Mesendoderm (in vitro differentiated cells): ENCODE measurements around the gene FOXP1.
A peak's percentile ranks its signal among the peaks of the same experiment; 100 is the strongest.

Experiments used
- DNase-seq: peaks from one replicate; pipeline ENCODE4 v3.0.0; 2013
- H2AK5ac ChIP-seq: 2 replicates; pipeline ENCODE4 v1.6.1; 2013; ENCODE audit warnings: low read length, inconsistent platforms
- H2BK120ac ChIP-seq: 2 replicates; pipeline ENCODE4 v1.6.1; 2013; ENCODE audit warnings: low read depth, mild to moderate bottlenecking, low read length, moderate library complexity, mixed read lengths
- H2BK15ac ChIP-seq: replicated peaks from 2 replicates; pipeline ENCODE4 v1.6.1; 2013; ENCODE audit warnings: low read depth, mild to moderate bottlenecking, moderate library complexity
- H2BK5ac ChIP-seq: 2 replicates; pipeline ENCODE4 v1.6.1; 2013; ENCODE audit warnings: low read length, inconsistent platforms
- H3K18ac ChIP-seq: 2 replicates; pipeline ENCODE4 v1.6.1; 2013; ENCODE audit warnings: mild to moderate bottlenecking, low read length, mixed read lengths
- H3K23ac ChIP-seq: one replicate; pipeline ENCODE4 v1.6.1; 2013; ENCODE audit warnings: low read length
- H3K27ac ChIP-seq: 2 replicates; pipeline ENCODE4 v1.5.1; 2013; ENCODE audit warnings: low read depth, mild to moderate bottlenecking, inconsistent platforms, low read length, moderate library complexity
- H3K27me3 ChIP-seq: 2 replicates; pipeline ENCODE4 v1.6.1; 2013; ENCODE audit warnings: low read length, control low read depth, mild to moderate bottlenecking, inconsistent platforms; ENCODE audit not compliant: insufficient read depth, poor library complexity
- H3K36me3 ChIP-seq: 2 replicates; pipeline ENCODE4 v1.6.1; 2013; ENCODE audit warnings: low read length, inconsistent platforms; ENCODE audit not compliant: control insufficient read depth, insufficient read depth
- H3K4ac ChIP-seq: one replicate; pipeline ENCODE4 v1.6.1; 2013; ENCODE audit warnings: low read depth, mild to moderate bottlenecking, low read length, moderate library complexity
- H3K4me1 ChIP-seq: 2 replicates; pipeline ENCODE4 v1.6.1; 2013; ENCODE audit warnings: low read depth, low read length, inconsistent platforms; ENCODE audit not compliant: control insufficient read depth
- H3K4me2 ChIP-seq: 2 replicates; pipeline ENCODE4 v1.6.1; 2013; ENCODE audit warnings: low read length
- H3K4me3 ChIP-seq: 2 replicates; pipeline ENCODE4 v1.5.1; 2013; ENCODE audit warnings: mild to moderate bottlenecking, low read length
- H3K56ac ChIP-seq: one replicate; pipeline ENCODE4 v1.6.1; 2013; ENCODE audit warnings: low read length
- H3K79me1 ChIP-seq: 2 replicates; pipeline ENCODE4 v1.6.1; 2013; ENCODE audit warnings: low read length, inconsistent platforms
- H3K79me2 ChIP-seq: 2 replicates; pipeline ENCODE4 v1.6.1; 2013; ENCODE audit warnings: mild to moderate bottlenecking, low read length; ENCODE audit not compliant: control insufficient read depth, insufficient read depth
- H3K9ac ChIP-seq: 2 replicates; pipeline ENCODE4 v1.6.1; 2013; ENCODE audit warnings: low read length, inconsistent platforms
- H4K5ac ChIP-seq: one replicate; pipeline ENCODE4 v1.6.1; 2013; ENCODE audit warnings: low read length
- H4K8ac ChIP-seq: one replicate; pipeline ENCODE4 v1.6.1; 2013; ENCODE audit warnings: low read depth, mild to moderate bottlenecking, control low read depth, low read length, moderate library complexity
- WGBS: extraction: QIAGEN DNeasy Blood & Tissue Kit; methylation state at CpG from one replicate; pipeline ENCODE4 v1.1.7; 2013; ENCODE audit warnings: low lambda C conversion rate, missing lambda C conversion rate; ENCODE audit not compliant: insufficient coverage; ENCODE audit errors: extremely low coverage; 5-methylcytosine and 5-hydroxymethylcytosine counted together

FOXP1 gene

DNA sequence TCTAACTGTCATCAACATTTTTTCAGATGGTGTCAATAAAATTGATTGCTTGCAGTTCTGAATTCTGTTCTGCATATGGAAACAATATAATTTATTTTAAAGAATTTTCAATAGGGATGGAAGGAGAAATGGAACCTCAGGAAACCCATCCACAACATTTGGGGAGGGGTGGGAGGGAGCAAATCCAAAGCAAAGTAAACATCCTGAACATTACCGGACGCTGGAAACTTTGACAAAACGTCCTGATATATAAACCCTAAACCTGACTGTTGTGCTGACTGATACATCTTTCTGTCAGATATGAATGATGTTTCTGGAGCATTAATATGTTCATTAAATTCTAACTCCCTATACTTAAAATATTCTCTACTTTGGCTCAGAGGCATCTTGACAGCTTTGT, 479.0 kb downstream of the FOXP1 start:
- Histone ChIP-seq H3K79me1 (no peaks in the 10 kb centered on the region), H3K27me3 (no peaks in the 10 kb centered on the region), H3K4me2 (no peak overlapping the region), H3K4me3 (no peak overlapping the region), H2AK5ac (no peak overlapping the region), H2BK5ac (no peak overlapping the region), H2BK120ac (no peak overlapping the region), H3K18ac (no peak overlapping the region), H4K8ac (no peak overlapping the region), H4K5ac (no peak overlapping the region), H3K4ac (no peak overlapping the region), H3K56ac (no peak overlapping the region), H3K4me1 (no peaks in the 10 kb centered on the region), H3K23ac (no peak overlapping the region), H3K27ac (no peak overlapping the region), H3K9ac (no peak overlapping the region), H3K36me3 (no peaks in the 10 kb centered on the region), H3K79me2 (no peaks in the 10 kb centered on the region), H2BK15ac (no peak overlapping the region)
- DNase-seq, result no peak
- no CpG with 5 or more reads among the region's 3 CpGs for WGBS

DNA sequence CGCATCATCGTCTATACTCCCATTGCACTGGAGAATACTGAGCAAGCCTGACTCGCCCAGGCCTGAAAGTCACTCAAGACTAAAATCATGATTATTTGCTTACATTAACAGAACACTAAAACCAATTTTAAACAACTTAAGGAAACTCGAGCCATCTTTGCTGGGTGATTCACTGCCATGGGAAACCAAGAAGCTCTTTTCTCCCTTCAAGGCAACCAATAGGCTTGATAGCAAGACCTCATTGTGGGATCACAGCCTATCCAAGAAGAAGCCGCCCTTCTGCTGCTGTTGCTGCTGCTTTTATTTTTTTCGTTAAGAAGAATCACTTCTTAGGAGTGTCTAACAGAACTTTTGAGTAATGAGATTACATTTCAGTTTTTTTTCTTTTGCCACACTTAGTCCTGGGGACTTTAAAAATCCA, 479.4 kb downstream of the FOXP1 start:
- no CpG with 5 or more reads among the region's 6 CpGs for WGBS
- Histone ChIP-seq H2AK5ac (no peak overlapping the region), H3K27ac (no peak overlapping the region), H2BK15ac (no peak overlapping the region), H3K4ac (no peak overlapping the region), H3K18ac (no peak overlapping the region), H3K79me1 (no peaks in the 10 kb centered on the region), H4K5ac (no peak overlapping the region), H3K79me2 (no peaks in the 10 kb centered on the region), H2BK120ac (no peak overlapping the region), H3K56ac (no peak overlapping the region), H3K23ac (no peak overlapping the region), H3K4me2 (no peak overlapping the region), H3K27me3 (no peaks in the 10 kb centered on the region), H2BK5ac (no peak overlapping the region), H3K9ac (no peak overlapping the region), H4K8ac (no peak overlapping the region), H3K4me3 (no peak overlapping the region), H3K36me3 (no peaks in the 10 kb centered on the region), H3K4me1 (no peaks in the 10 kb centered on the region)
- DNase-seq, result no peak

DNA sequence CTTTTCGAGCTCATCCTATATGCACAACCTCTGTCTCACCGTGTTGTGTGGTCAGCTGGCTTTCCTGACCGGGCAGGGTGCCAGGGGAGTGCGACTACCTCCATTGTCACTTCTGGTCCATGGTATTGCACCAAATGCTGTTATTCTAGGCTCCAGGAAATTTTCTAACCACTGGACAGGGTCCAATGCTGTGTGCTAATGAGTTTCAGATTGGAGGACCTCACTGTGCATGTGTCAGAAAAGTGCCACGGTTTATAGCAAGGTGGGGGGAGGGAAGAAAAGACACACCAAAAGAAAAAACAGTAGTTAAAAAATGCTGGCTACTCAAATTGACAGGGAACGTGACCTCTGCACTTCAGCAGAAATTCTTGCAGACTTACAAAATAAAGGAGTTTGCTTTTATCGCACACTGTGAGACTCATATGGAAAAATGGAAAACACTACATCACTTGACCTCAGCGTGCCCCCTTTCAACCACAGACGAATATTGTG, 480.1 kb downstream of the FOXP1 start:
- Histone ChIP-seq H3K36me3 (no peaks in the 10 kb centered on the region), H3K4me3 (no peak overlapping the region), H3K4ac (no peak overlapping the region), H3K79me2 (no peaks in the 10 kb centered on the region), H3K27me3 (no peaks in the 10 kb centered on the region), H3K79me1 (no peaks in the 10 kb centered on the region), H4K5ac (no peak overlapping the region), H2BK120ac (no peak overlapping the region), H3K4me1 (no peaks in the 10 kb centered on the region), H2BK15ac (no peak overlapping the region), H3K56ac (no peak overlapping the region), H4K8ac (no peak overlapping the region), H3K18ac (no peak overlapping the region), H3K4me2 (no peak overlapping the region), H3K27ac (no peak overlapping the region), H2AK5ac (no peak overlapping the region), H2BK5ac (no peak overlapping the region), H3K9ac (no peak overlapping the region), H3K23ac (no peak overlapping the region)
- WGBS, result no CpG with 5 or more reads among the region's 9 CpGs
- no peak for DNase-seq

DNA sequence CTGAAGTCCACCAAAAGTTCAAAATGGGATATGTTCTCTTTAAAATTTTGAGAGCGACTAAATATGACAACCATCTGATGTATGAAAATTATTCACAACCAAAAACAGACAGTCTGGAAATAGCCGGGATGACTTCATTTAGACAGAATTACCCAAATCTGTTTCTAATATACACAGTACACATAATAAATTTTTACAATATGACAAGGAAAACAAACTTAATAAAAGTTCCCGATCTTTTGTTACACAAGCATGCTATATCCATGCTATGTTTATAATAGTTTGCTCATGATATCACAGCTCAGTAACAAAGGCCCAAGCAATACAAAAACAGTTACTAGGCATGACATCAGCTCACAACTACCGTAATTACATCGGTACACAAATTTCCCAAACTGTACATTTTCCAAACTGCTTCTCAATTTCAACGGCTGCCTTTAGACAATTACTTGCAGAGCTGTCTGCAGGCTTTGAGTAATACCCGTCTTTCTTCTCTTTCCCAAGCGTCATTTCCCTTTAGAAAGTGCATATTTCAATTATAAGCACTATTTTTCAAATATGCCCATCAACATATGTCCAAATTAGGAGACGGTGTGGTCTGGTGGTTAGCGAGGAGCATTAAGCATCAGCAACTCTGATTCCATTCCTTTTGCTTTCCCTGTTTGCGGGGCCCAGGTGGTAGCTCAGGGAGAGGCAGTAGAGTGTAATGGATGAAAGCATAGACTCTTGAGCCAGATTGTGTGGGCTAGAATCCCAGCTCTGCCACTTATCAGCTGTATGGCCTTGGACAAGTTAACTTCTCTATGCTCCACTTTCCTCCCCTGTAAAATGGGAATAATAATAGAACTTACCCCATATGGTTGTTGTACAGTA, 481.2 kb downstream of the FOXP1 start:
- Histone ChIP-seq H3K27ac (no peak overlapping the region), H3K4ac (no peak overlapping the region), H2BK5ac (no peak overlapping the region), H3K4me1 (no peaks in the 10 kb centered on the region), H3K56ac (no peak overlapping the region), H4K5ac (no peak overlapping the region), H3K9ac (no peak overlapping the region), H2BK120ac (no peak overlapping the region), H4K8ac (no peak overlapping the region), H3K27me3 (no peaks in the 10 kb centered on the region), H3K36me3 (no peaks in the 10 kb centered on the region), H3K4me2 (no peak overlapping the region), H3K23ac (no peak overlapping the region), H2BK15ac (no peak overlapping the region), H3K4me3 (no peak overlapping the region), H3K18ac (no peak overlapping the region), H3K79me1 (no peaks in the 10 kb centered on the region), H3K79me2 (no peaks in the 10 kb centered on the region), H2AK5ac (no peak overlapping the region)
- no peak for DNase-seq
- WGBS, result no CpG with 5 or more reads among the region's 11 CpGs

DNA sequence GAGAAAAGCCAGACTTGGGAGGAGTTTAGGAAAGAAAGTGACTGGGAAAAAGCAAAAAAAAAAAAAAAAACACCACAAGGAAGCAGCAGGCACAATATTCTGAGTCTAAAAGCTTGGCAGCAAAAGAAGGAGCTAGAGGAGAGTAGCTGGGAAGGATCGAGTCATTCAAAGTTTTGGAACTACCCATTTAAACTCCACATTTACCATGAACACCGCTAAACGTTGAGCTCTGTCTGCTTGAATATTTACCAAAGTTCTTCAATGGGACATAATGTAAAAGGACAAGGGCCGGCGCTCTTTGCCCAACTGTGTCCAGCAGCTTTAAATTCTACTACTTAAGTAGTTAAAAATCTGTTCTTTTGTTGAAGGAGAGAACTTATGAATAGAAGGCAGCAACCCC, 481.9 kb downstream of the FOXP1 start:
- H2AK5ac ChIP-seq, result no peak overlapping the region
- no peak overlapping the region for H3K23ac ChIP-seq
- no peak for DNase-seq
- no peaks in the 10 kb centered on the region for H3K79me2 ChIP-seq
- no peak overlapping the region for H4K8ac ChIP-seq
- no peak overlapping the region for H3K4me3 ChIP-seq
- no peaks in the 10 kb centered on the region for H3K27me3 ChIP-seq
- H3K4me2 ChIP-seq, result no peak overlapping the region
- no peak overlapping the region for H3K9ac ChIP-seq
- no peak overlapping the region for H3K27ac ChIP-seq
- WGBS, result no CpG with 5 or more reads among the region's 5 CpGs
- no peak overlapping the region for H3K56ac ChIP-seq
- no peak overlapping the region for H2BK5ac ChIP-seq
- no peaks in the 10 kb centered on the region for H3K79me1 ChIP-seq
- no peak overlapping the region for H2BK15ac ChIP-seq
- no peak overlapping the region for H3K4ac ChIP-seq
- no peaks in the 10 kb centered on the region for H3K4me1 ChIP-seq
- no peak overlapping the region for H4K5ac ChIP-seq
- no peak overlapping the region for H2BK120ac ChIP-seq
- no peaks in the 10 kb centered on the region for H3K36me3 ChIP-seq
- no peak overlapping the region for H3K18ac ChIP-seq

DNA sequence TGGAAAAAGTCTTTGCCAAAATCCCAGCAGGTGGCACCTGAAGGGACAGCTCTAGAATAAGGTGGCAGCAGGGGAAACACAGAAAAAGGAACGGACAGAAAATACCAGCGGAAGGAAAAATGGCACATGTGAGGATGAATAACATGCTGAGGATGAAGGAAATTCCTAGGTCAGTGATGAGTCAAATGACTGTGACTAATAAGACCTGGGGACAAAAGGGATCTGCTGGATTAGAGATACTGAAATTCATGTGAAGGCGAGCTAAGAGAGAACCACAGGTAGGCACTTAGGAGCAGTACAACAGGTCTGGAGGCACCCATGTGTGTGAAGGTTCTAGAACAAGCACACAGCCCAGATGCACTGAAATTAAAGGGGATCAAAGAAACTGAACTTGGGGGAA, 482.5 kb downstream of the FOXP1 start:
- Histone ChIP-seq H3K23ac (no peak overlapping the region), H3K79me1 (no peaks in the 10 kb centered on the region), H3K4ac (no peak overlapping the region), H3K18ac (no peak overlapping the region), H4K5ac (no peak overlapping the region), H3K79me2 (no peaks in the 10 kb centered on the region), H2AK5ac (no peak overlapping the region), H3K4me1 (no peaks in the 10 kb centered on the region), H3K36me3 (no peaks in the 10 kb centered on the region), H4K8ac (no peak overlapping the region), H2BK120ac (no peak overlapping the region), H3K27me3 (no peaks in the 10 kb centered on the region), H2BK5ac (no peak overlapping the region), H3K9ac (no peak overlapping the region), H3K4me3 (no peak overlapping the region), H2BK15ac (no peak overlapping the region), H3K4me2 (no peak overlapping the region), H3K56ac (no peak overlapping the region), H3K27ac (no peak overlapping the region)
- no CpG with 5 or more reads among the region's 3 CpGs for WGBS
- DNase-seq, result peak; percentile 43
